Measurements from ENCODE around the gene RPL31. TPM values are rescaled to one million over a fixed set of nuclear protein-coding genes. Genes with fewer than 3 reads are reported as not detected.

The RPL31 gene
- total RNA-seq, 1 experiment from 2014 or later: 1,893 TPM

GRCh38 chr2:100984892-100985307 lies 17.2 kb upstream of the RPL31 start:
- H3K27me3 ChIP-seq (ENCODE audit: insufficient read depth, low read length): no peaks in the 10 kb centered on the region
- H3K27ac ChIP-seq (ENCODE audit: insufficient read length, low read depth, low read length): no peak overlapping the region
- peaks cover 2% of the 10 kb centered on the region; the same call in 1 of the 2 replicates for H3K27me3 Mint-ChIP-seq (ENCODE audit: low read depth)
- TF ChIP-seq CTCF (conservative IDR thresholded peaks at IDR 0.05): peak; percentile 93
- no peak overlapping the region for H2BK15ac ChIP-seq (ENCODE audit: low read depth, low read length)
- no peak overlapping the region for H4K5ac ChIP-seq (ENCODE audit: insufficient read length, low read depth, low read length)
- no peak overlapping the region for H3K27ac Mint-ChIP-seq
- H3K14ac ChIP-seq (ENCODE audit: insufficient read depth, low read length): no peak overlapping the region
- no peak overlapping the region for H2BK12ac ChIP-seq (ENCODE audit: insufficient read length, low read depth, low read length)
- H3T11ph ChIP-seq (ENCODE audit: low read length): no peak overlapping the region
- H3K9me3 Mint-ChIP-seq: no peaks in the 10 kb centered on the region; a peak in 1 of 5 replicates
- no peaks in the 10 kb centered on the region for H3K79me1 ChIP-seq (ENCODE audit: insufficient read depth, low read depth, low read length, poor library complexity, severe bottlenecking)
- no peak overlapping the region for H3K4me2 ChIP-seq (ENCODE audit: insufficient read depth, insufficient read length, low read length)
- no peak overlapping the region for H4K91ac ChIP-seq (ENCODE audit: insufficient read length, low read depth, low read length)
- H4K8ac ChIP-seq (replicated peaks; ENCODE audit: insufficient read length, low read depth, low read length): no peak overlapping the region
- H3K79me2 ChIP-seq (ENCODE audit: insufficient read depth, low read length): no peaks in the 10 kb centered on the region
- peaks cover 16% of the 10 kb centered on the region in 2 experiments for H3K4me1 Mint-ChIP-seq
- no peak overlapping the region for H2BK120ac ChIP-seq (ENCODE audit: low read depth, low read length, poor library complexity, severe bottlenecking)
- no peaks in the 10 kb centered on the region for H3K23me2 ChIP-seq (ENCODE audit: insufficient read length, low read depth, low read length, poor library complexity, severe bottlenecking)
- no peak overlapping the region for H2BK20ac ChIP-seq (ENCODE audit: low read depth, low read length, poor library complexity, severe bottlenecking)
- no peak overlapping the region for H3K23ac ChIP-seq (ENCODE audit: insufficient read length, low read depth, low read length)
- peaks cover 5% of the 10 kb centered on the region for H4K20me1 ChIP-seq (ENCODE audit: control insufficient read depth, insufficient read depth, insufficient read length)
- H3K4ac ChIP-seq (ENCODE audit: low read depth, low read length): no peak overlapping the region
- H3K9me3 ChIP-seq (ENCODE audit: control insufficient read depth, low read depth, low read length): no peaks in the 10 kb centered on the region
- H3K18ac ChIP-seq (ENCODE audit: insufficient read length, low read depth, low read length): no peak overlapping the region
- H3K4me3 Mint-ChIP-seq: no peak overlapping the region
- peak; percentile 85 for DNase-seq
- H3K9ac ChIP-seq (ENCODE audit: extremely low read depth, insufficient read length, low read length): no peak overlapping the region
- no CpG with 5 or more reads among the region's 7 CpGs for WGBS (ENCODE audit: extremely low coverage, insufficient read length, low lambda C conversion rate)
- no peaks in the 10 kb centered on the region for H3K4me1 ChIP-seq (ENCODE audit: insufficient read depth, low read length)
- no peak overlapping the region for H3K56ac ChIP-seq (ENCODE audit: insufficient read length, low read depth, low read length)
- H3K36me3 Mint-ChIP-seq (ENCODE audit: insufficient read depth in 1 of 3, low read depth in 3 of 3): no peaks in the 10 kb centered on the region; a peak in 1 of 7 replicates
- H2AK5ac ChIP-seq (ENCODE audit: insufficient read length, low read length): no peak overlapping the region
- no peak overlapping the region for H2AFZ ChIP-seq (ENCODE audit: low read length)
- H2BK5ac ChIP-seq (ENCODE audit: insufficient read length, low read length): no peak overlapping the region
